Measurements from ENCODE around the gene MYOF. TPM values are rescaled to one million over a fixed set of nuclear protein-coding genes. Genes with fewer than 3 reads are reported as not detected.

Gene MYOF
- total and polyA plus RNA-seq, 2 of the 8 experiments (the other 6 are each of a cell fraction or from before 2014, with no cell fraction given), result 0.98 to 2.3 TPM

DNA sequence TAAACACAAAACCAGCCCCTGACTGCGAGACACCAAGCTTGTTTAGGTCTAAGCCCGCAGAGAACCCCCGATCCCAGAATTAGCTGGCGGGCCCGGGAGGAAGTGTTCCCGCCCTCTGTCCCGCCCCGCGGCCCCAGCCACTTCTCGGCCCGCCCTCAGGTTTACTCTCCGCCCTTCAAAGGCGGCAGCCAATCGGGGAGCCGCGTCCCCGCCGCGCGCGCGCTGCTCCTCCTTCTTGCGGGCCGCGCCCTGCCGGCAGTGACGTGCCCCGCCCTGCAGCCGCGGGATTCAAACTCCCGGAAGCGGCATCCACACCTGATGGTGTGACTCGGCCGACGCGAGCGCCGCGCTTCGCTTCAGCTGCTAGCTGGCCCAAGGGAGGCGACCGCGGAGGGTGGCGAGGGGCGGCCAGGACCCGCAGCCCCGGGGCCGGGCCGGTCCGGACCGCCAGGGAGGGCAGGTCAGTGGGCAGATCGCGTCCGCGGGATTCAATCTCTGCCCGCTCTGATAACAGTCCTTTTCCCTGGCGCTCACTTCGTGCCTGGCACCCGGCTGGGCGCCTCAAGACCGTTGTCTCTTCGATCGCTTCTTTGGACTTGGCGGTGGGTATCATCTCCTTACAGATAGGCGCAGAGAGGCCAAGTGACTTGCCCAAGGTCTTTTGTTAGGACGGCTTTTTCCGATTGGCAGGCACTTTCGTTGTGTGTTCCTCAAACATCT is 14.3 kb upstream of the MYOF start, which contains the start of gene CEP55:
Gene CEP55 (plus strand): TSS at position 291 of the 720 bp plus-strand sequence. CDS start 3,440 bp downstream, outside the sequence.
- Histone ChIP-seq H3K4me1 (replicated peaks in 1 of 4; ENCODE audit: control insufficient read depth in 3 of 4, insufficient read depth in 4 of 4, low read length in 3 of 4) (no peaks in the 10 kb centered on the region; a peak in 1 of 7 replicates), H3K4me3 (ENCODE audit: extremely low read depth in 1 of 4, insufficient read depth in 2 of 4, low read depth in 3 of 4, low read length in 4 of 4) (peak within 1 kb of the TSS; percentile 73 to 79 (median 77)), H2BK20ac (ENCODE audit: low read length) (no peak within 1 kb of the TSS), H2BK12ac (ENCODE audit: low read depth, low read length) (no peak within 1 kb of the TSS), H3K14ac (ENCODE audit: insufficient read length) (no peak within 1 kb of the TSS), H4K5ac (ENCODE audit: insufficient read length, low read depth, low read length) (no peak within 1 kb of the TSS), H2BK15ac (ENCODE audit: low read length) (no peak within 1 kb of the TSS), H3K23ac (ENCODE audit: insufficient read length) (no peak within 1 kb of the TSS), H3K36me3 (ENCODE audit: control insufficient read depth in 2 of 4, insufficient read depth in 4 of 4, low read length in 3 of 4) (peaks cover 0 to 7% (median 0%) of the 10 kb centered on the region in 4 experiments; a peak in 1 of 8 replicates), H2AK5ac (ENCODE audit: low read depth, low read length) (no peak within 1 kb of the TSS), H3K79me1 (ENCODE audit: low read depth, low read length) (no peaks in the 10 kb centered on the region), H3K27ac (ENCODE audit: low read depth, low read length) (no peak within 1 kb of the TSS), H2BK5ac (ENCODE audit: low read depth, low read length) (no peak within 1 kb of the TSS), H3K79me2 (ENCODE audit: control insufficient read depth in 1 of 2, insufficient read depth in 2 of 2, low read length in 2 of 2) (peaks cover 0 to 14% of the 10 kb centered on the region in 2 experiments; a peak in 1 of 4 replicates), H3K4ac (replicated peaks; ENCODE audit: insufficient read length, low read depth, low read length) (no peak within 1 kb of the TSS), H3K27me3 (replicated peaks in 1 of 4; ENCODE audit: control insufficient read depth in 3 of 4, extremely low read depth in 1 of 4, insufficient read depth in 3 of 4, low read length in 3 of 4) (peaks cover 0 to 2% (median 0%) of the 10 kb centered on the region in 4 experiments; a peak in 2 of 7 replicates), H3K9ac (replicated peaks in 1 of 4; ENCODE audit: extremely low read depth in 1 of 4, low read depth in 3 of 4, low read length in 3 of 4) (peak within 1 kb of the TSS in 3 of 4 experiments; percentile 54 to 64 (median 54); a peak in 6 of 7 replicates), H3K56ac (replicated peaks; ENCODE audit: insufficient read length, low read depth, low read length) (no peak within 1 kb of the TSS), H4K8ac (ENCODE audit: extremely low read depth, insufficient read depth, low read length) (peak within 1 kb of the TSS; percentile 86), H4K20me1 (replicated peaks in 1 of 2; ENCODE audit: control insufficient read depth in 1 of 2, insufficient read depth in 2 of 2, low read length in 2 of 2) (no peaks in the 10 kb centered on the region), H3K9me3 (ENCODE audit: insufficient read depth in 2 of 2, low read depth in 1 of 2, low read length in 1 of 2) (no peaks in the 10 kb centered on the region), H4K91ac (replicated peaks; ENCODE audit: insufficient read length, low read length) (no peak within 1 kb of the TSS), H3K4me2 (ENCODE audit: insufficient read depth in 1 of 2, low read depth in 2 of 2, low read length in 2 of 2) (peak within 1 kb of the TSS; percentile 91 to 95), H3K18ac (ENCODE audit: extremely low read depth, low read length) (peak within 1 kb of the TSS; percentile 79; the same call in 1 of the 2 replicates), H3K23me2 (ENCODE audit: low read depth, low read length) (peaks cover 9% of the 10 kb centered on the region; the same call in 1 of the 2 replicates), H2BK120ac (replicated peaks; ENCODE audit: low read depth, low read length) (no peak within 1 kb of the TSS), H2AFZ (ENCODE audit: low read length) (peak within 1 kb of the TSS; percentile 92; the same call in 1 of the 2 replicates)
- WGBS, 2 experiments (ENCODE audit: extremely low coverage in 1 of 2, insufficient coverage in 1 of 2, insufficient read length in 1 of 2, insufficient replicate concordance in 2 of 2, low coverage in 1 of 2, low lambda C conversion rate in 2 of 2, missing lambda C conversion rate in 1 of 2), result 3% methylated on average over 55 of the region's 68 CpGs; no CpG with 5 or more reads in 1 of the 2 experiments
- DNase-seq (ENCODE audit: low read depth in 1 of 2, low spot score in 2 of 2), result peak; percentile 73 to 95
- no peak for FAIRE-seq
- ChIA-PET POLR2A (ENCODE audit: partially characterized antibody) (interaction anchor here (0.7 to 1.1 kb wide), 2 partner anchors 12 to 31 kb away, joined by 4 read pairs; no protein-coding TSS in a partner anchor), CTCF (ENCODE audit: partially characterized antibody) (interaction anchor here (0.6 to 3.0 kb wide), 9 partner anchors 9 to 436 kb away, joined by 3 to 24 read pairs (median 3); partner anchors contain the start of gene MYOF)
- TF ChIP-seq CHD1 (IDR thresholded peaks at IDR 0.05; ENCODE audit: low read depth, low read length) (no peak), MAFK (IDR thresholded peaks at IDR 0.05; ENCODE audit: low read depth, low read length) (no peak), POLR2A (IDR thresholded peaks at IDR 0.05; ENCODE audit: control extremely low read depth in 1 of 2, low read depth in 2 of 2, low read length in 2 of 2) (peak in 1 of 2 experiments; percentile 77; a peak in 2 of 3 replicates), SUZ12 (IDR thresholded peaks at IDR 0.05; ENCODE audit: low read length) (no peak), KDM4A (IDR thresholded peaks at IDR 0.05; ENCODE audit: low read depth, low read length, severe bottlenecking) (peak; percentile 80), BACH1 (IDR thresholded peaks at IDR 0.05; ENCODE audit: low read length) (no peak), SIX5 (IDR thresholded peaks at IDR 0.05; ENCODE audit: low read depth, low read length) (no peak), TEAD4 (IDR thresholded peaks at IDR 0.05; ENCODE audit: low read depth, low read length) (no peak), NANOG (IDR thresholded peaks at IDR 0.05; ENCODE audit: insufficient read depth, low read depth, low read length, poor library complexity, severe bottlenecking) (no peak), TAF1 (IDR thresholded peaks at IDR 0.05; ENCODE audit: low read depth, low read length) (peak; percentile 69), CBX5 (IDR thresholded peaks at IDR 0.05; ENCODE audit: low read depth, low read length) (no peak), POLR2AphosphoS5 (IDR thresholded peaks at IDR 0.05; ENCODE audit: low read depth, low read length) (peak; percentile 65; the same call in 1 of the 2 replicates), EP300 (IDR thresholded peaks at IDR 0.05; ENCODE audit: borderline replicate concordance in 1 of 2, low read depth in 2 of 2, low read length in 2 of 2) (no peak)
